ENCODE results near the gene HMBS.
"Not testable (repeated sequence)": the region's sequence is repeated elsewhere in the genome, so short reads cannot be mapped to it uniquely, and the experiment has no call there.

Gene HMBS

GRCh38 chr11:119121811-119122124 is 37.1 kb downstream of the HMBS start:
- DNase-seq, result no peak

GRCh38 chr11:119125821-119126220 is 41.1 kb downstream of the HMBS start:
- no peak for DNase-seq

- no peak for DNase-seq
Measured at GRCh38 chr11:119126675-119127268, 42.1 kb downstream of the HMBS start.

GRCh38 chr11:119130662-119131061 is 46.0 kb downstream of the HMBS start:
- no peak for DNase-seq

- DNase-seq, result no peak
Measured at GRCh38 chr11:119134389-119134978, 49.8 kb downstream of the HMBS start.

- not testable (repeated sequence) for DNase-seq
Measured at GRCh38 chr11:119139276-119139675, 54.6 kb downstream of the HMBS start.

All from NCI-H1048 (cell line).